Neural progenitor cell (in vitro differentiated cells): ENCODE data around the gene CLCF1. TPM values are rescaled to one million over a fixed set of nuclear protein-coding genes. Genes with fewer than 3 reads are reported as not detected.

Source experiments
- DNase-seq: peaks from one replicate; pipeline ENCODE4 v3.0.0-alpha.2; 2016; ENCODE audit warnings: low spot score
- H2AFZ ChIP-seq: fragments of 200-600 bp; sonication (generic); replicated peaks from 2 replicates; pipeline ENCODE4 v1.6.1; 2016; ENCODE audit warnings: antibody characterized with exemption
- H3F3A ChIP-seq: fragments of 200-600 bp; sonication (generic); 2 replicates; pipeline ENCODE4 v1.6.1; 2016; ENCODE audit warnings: antibody characterized with exemption, low read depth
- H3K27ac ChIP-seq: fragments of 200-600 bp; sonication (generic); 2 replicates; pipeline ENCODE4 v1.5.1; 2016; ENCODE audit warnings: mild to moderate bottlenecking
- H3K27me3 ChIP-seq: fragments of 200-600 bp; sonication (generic); 2 replicates; pipeline ENCODE4 v1.6.1; 2016; ENCODE audit warnings: mild to moderate bottlenecking, moderate library complexity
- H3K36me3 ChIP-seq: fragments of 200-600 bp; sonication (generic); 2 replicates; pipeline ENCODE4 v1.5.1; 2016
- H3K4me1 ChIP-seq: fragments of 200-600 bp; sonication (generic); 2 replicates; pipeline ENCODE4 v1.6.1; 2016; ENCODE audit warnings: mixed run types
- H3K4me2 ChIP-seq: fragments of 200-600 bp; sonication (generic); 2 replicates; pipeline ENCODE4 v1.6.1; 2016
- H3K4me3 ChIP-seq: fragments of 200-600 bp; sonication (generic); 2 replicates; pipeline ENCODE4 v1.5.1; 2016
- H3K79me2 ChIP-seq: fragments of 200-600 bp; sonication (generic); 2 replicates; pipeline ENCODE4 v1.6.1; 2016; ENCODE audit warnings: low read depth
- H3K9ac ChIP-seq: fragments of 200-600 bp; sonication (generic); 2 replicates; pipeline ENCODE4 v1.6.1; 2016
- H3K9me3 ChIP-seq: fragments of 200-600 bp; sonication (generic); 2 replicates; pipeline ENCODE4 v1.5.1; 2016; ENCODE audit warnings: low read depth
- H4K20me1 ChIP-seq: fragments of 200-600 bp; sonication (generic); 2 replicates; pipeline ENCODE4 v1.6.1; 2016; ENCODE audit warnings: low read depth
- H3K27ac Mint-ChIP-seq: 3 replicates; pipeline ENCODE4 v1.8.0; 2021; ENCODE audit warnings: mixed read lengths
- H3K27me3 Mint-ChIP-seq: 2 replicates; pipeline ENCODE4 v1.8.0; 2022; ENCODE audit warnings: low read depth, mild to moderate bottlenecking, inconsistent platforms, moderate library complexity, mixed read lengths; ENCODE audit not compliant: insufficient read depth
- H3K36me3 Mint-ChIP-seq: 3 replicates; pipeline ENCODE4 v1.8.0; 2021; ENCODE audit warnings: mixed read lengths
- H3K4me1 Mint-ChIP-seq: 3 replicates; pipeline ENCODE4 v1.8.0; 2021; ENCODE audit warnings: mixed read lengths
- H3K4me3 Mint-ChIP-seq: 3 replicates; pipeline ENCODE4 v1.8.0; 2021; ENCODE audit warnings: mild to moderate bottlenecking, moderate library complexity, mixed read lengths
- H3K9me3 Mint-ChIP-seq: 3 replicates; pipeline ENCODE4 v1.8.0; 2020; ENCODE audit warnings: mixed read lengths
- EZH2 ChIP-seq: fragments of 200-600 bp; sonication (generic); IDR thresholded peaks from 2 replicates; pipeline ENCODE4 v1.6.1; 2017; ENCODE audit warnings: antibody characterized with exemption, mild to moderate bottlenecking, moderate library complexity
- EZH2phosphoT487 ChIP-seq: fragments of 200-600 bp; sonication (generic); IDR thresholded peaks from 2 replicates; pipeline ENCODE4 v1.6.1; 2017; ENCODE audit warnings: antibody characterized with exemption
- total RNA-seq: library from RNA; depleted of rRNA; stranded (reverse); fragments of >200 nt; gene quantifications from 2 replicates; pipeline ENCODE4 v1.2.3, GENCODE V29; 2015; ENCODE audit warnings: low replicate concordance
- TF ChIP-seq, protein P1 (sequence below): fragments of 200-600 bp; sonication (generic); IDR thresholded peaks from 2 replicates; pipeline ENCODE4 v1.5.1; 2017; ENCODE audit warnings: antibody characterized with exemption, mild to moderate bottlenecking

Gene CLCF1
- total RNA-seq, 1 donor from 2014 or later, result 2.0 TPM

DNA sequence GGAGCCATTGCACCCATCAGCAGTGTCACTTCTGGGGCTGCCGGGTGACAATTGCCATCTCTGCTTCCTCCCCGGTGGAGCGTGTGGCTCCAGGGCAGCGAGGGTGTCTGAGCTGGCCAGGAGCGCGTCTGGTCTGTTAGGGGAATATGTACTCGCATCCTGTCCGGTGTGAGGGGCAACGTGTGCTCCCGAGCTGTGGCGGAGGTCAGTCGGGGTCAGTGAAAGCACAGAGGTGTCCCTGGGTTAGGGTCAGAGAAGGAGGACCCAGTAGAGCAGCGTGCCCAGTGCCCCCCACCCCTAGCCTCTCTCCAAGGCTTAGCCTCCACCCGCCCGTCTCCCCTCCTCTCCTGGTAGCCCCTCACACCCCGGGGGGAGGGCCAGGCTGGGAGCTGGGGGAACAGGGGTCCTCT lies 1.5 kb downstream of the CLCF1 start:
- TF ChIP-seq EZH2, result no peak
- TF ChIP-seq, protein P1, sequence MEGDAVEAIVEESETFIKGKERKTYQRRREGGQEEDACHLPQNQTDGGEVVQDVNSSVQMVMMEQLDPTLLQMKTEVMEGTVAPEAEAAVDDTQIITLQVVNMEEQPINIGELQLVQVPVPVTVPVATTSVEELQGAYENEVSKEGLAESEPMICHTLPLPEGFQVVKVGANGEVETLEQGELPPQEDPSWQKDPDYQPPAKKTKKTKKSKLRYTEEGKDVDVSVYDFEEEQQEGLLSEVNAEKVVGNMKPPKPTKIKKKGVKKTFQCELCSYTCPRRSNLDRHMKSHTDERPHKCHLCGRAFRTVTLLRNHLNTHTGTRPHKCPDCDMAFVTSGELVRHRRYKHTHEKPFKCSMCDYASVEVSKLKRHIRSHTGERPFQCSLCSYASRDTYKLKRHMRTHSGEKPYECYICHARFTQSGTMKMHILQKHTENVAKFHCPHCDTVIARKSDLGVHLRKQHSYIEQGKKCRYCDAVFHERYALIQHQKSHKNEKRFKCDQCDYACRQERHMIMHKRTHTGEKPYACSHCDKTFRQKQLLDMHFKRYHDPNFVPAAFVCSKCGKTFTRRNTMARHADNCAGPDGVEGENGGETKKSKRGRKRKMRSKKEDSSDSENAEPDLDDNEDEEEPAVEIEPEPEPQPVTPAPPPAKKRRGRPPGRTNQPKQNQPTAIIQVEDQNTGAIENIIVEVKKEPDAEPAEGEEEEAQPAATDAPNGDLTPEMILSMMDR, result no peak
- no peak for TF ChIP-seq EZH2phosphoT487
- Histone ChIP-seq H3K4me1 (peaks cover 50% of the 10 kb centered on the region), H4K20me1 (peaks cover 16% of the 10 kb centered on the region), H3K9ac (no peak overlapping the region), H3K9me3 (no peaks in the 10 kb centered on the region), H3F3A (peaks cover 45% of the 10 kb centered on the region), H3K4me3 (peak overlapping the region; percentile 88), H3K79me2 (no peaks in the 10 kb centered on the region), H3K4me2 (peak overlapping the region; percentile 92), H3K36me3 (no peaks in the 10 kb centered on the region), H2AFZ (no peak overlapping the region), H3K27ac (no peak overlapping the region), H3K27me3 (peaks cover 73% of the 10 kb centered on the region)
- Mint-ChIP-seq H3K9me3 (no peaks in the 10 kb centered on the region), H3K4me1 (peaks cover 44% of the 10 kb centered on the region), H3K4me3 (peak overlapping the region; percentile 86), H3K27me3 (peaks cover 24% of the 10 kb centered on the region), H3K27ac (peak overlapping the region; percentile 94), H3K36me3 (no peaks in the 10 kb centered on the region)
- DNase-seq, result peak; percentile 45

GRCh38 chr11:67371189-67371910 lies 2.0 kb downstream of the CLCF1 start:
- H3K9ac ChIP-seq, result no peak overlapping the region
- no peak for TF ChIP-seq EZH2
- TF ChIP-seq, protein P1, result peak; percentile 51
- H3K79me2 ChIP-seq, result no peaks in the 10 kb centered on the region

GRCh38 chr11:67370351-67371076 lies 2.9 kb downstream of the CLCF1 start:
- H3K9me3 ChIP-seq, result no peaks in the 10 kb centered on the region
- peaks cover 37% of the 10 kb centered on the region for H3K4me1 Mint-ChIP-seq
- H3K4me3 Mint-ChIP-seq, result no peak overlapping the region
- H4K20me1 ChIP-seq, result peaks cover 16% of the 10 kb centered on the region
- peaks cover 19% of the 10 kb centered on the region for H3K27me3 Mint-ChIP-seq
- H3K36me3 ChIP-seq, result no peaks in the 10 kb centered on the region
- H3K4me1 ChIP-seq, result peaks cover 40% of the 10 kb centered on the region
- DNase-seq, result peak; percentile 53
- H3K36me3 Mint-ChIP-seq, result no peaks in the 10 kb centered on the region
- H3K27me3 ChIP-seq, result peaks cover 59% of the 10 kb centered on the region
- TF ChIP-seq EZH2phosphoT487 (no peak), EZH2 (no peak)
- TF ChIP-seq, protein P1, result no peak
- H3K9me3 Mint-ChIP-seq, result no peaks in the 10 kb centered on the region
- no peaks in the 10 kb centered on the region for H3K79me2 ChIP-seq
- H3K27ac Mint-ChIP-seq, result no peak overlapping the region
- H3F3A ChIP-seq, result peaks cover 32% of the 10 kb centered on the region
- H3K9ac ChIP-seq, result no peak overlapping the region
- H3K4me2 ChIP-seq, result peak overlapping the region; percentile 24
- no peak overlapping the region for H2AFZ ChIP-seq
- H3K4me3 ChIP-seq, result no peak overlapping the region
- H3K27ac ChIP-seq, result no peak overlapping the region

More at GRCh38 chr11:67371189-67371910, 2.0 kb downstream of the CLCF1 start:
- peak overlapping the region; percentile 92 for H3K4me2 ChIP-seq
- no peaks in the 10 kb centered on the region for H3K36me3 ChIP-seq
- Mint-ChIP-seq H3K27me3 (peaks cover 21% of the 10 kb centered on the region), H3K36me3 (no peaks in the 10 kb centered on the region), H3K4me3 (peak overlapping the region; percentile 86), H3K4me1 (peaks cover 38% of the 10 kb centered on the region), H3K9me3 (no peaks in the 10 kb centered on the region), H3K27ac (peak overlapping the region; percentile 81)
- H3K4me1 ChIP-seq, result peaks cover 44% of the 10 kb centered on the region
- H3K4me3 ChIP-seq, result no peak overlapping the region
- no peaks in the 10 kb centered on the region for H3K9me3 ChIP-seq
- H3K27ac ChIP-seq, result no peak overlapping the region
- H3F3A ChIP-seq, result peaks cover 39% of the 10 kb centered on the region
- peak; percentile 64 for DNase-seq
- H4K20me1 ChIP-seq, result peaks cover 16% of the 10 kb centered on the region
- peaks cover 68% of the 10 kb centered on the region for H3K27me3 ChIP-seq
- H2AFZ ChIP-seq, result no peak overlapping the region
